Neuronal stem cell (in vitro differentiated cells): Measurements from ENCODE around the gene IQCM.

ENCODE experiments used
- DNase-seq: peaks from one replicate; pipeline ENCODE4 v3.0.0-alpha.2; 2013; ENCODE audit warnings: low spot score
- H2AFZ ChIP-seq: one replicate; pipeline ENCODE4 v1.6.1; 2013; ENCODE audit warnings: mild to moderate bottlenecking, low read length, inconsistent platforms
- H2AK5ac ChIP-seq: 2 replicates; pipeline ENCODE4 v1.6.1; 2013; ENCODE audit warnings: low read depth, mild to moderate bottlenecking, inconsistent platforms, low read length, moderate library complexity, mixed read lengths
- H2BK120ac ChIP-seq: 2 replicates; pipeline ENCODE4 v1.6.1; 2013; ENCODE audit warnings: low read depth, mild to moderate bottlenecking, inconsistent platforms, low read length, moderate library complexity, mixed read lengths
- H2BK12ac ChIP-seq: one replicate; pipeline ENCODE4 v1.6.1; 2013; ENCODE audit warnings: low read length, inconsistent platforms
- H2BK15ac ChIP-seq: 2 replicates; pipeline ENCODE4 v1.6.1; 2013; ENCODE audit warnings: mild to moderate bottlenecking, low read length, inconsistent platforms, mixed read lengths
- H2BK5ac ChIP-seq: one replicate; pipeline ENCODE4 v1.6.1; 2013; ENCODE audit warnings: inconsistent platforms, mild to moderate bottlenecking, low read length, moderate library complexity
- H3K14ac ChIP-seq: one replicate; pipeline ENCODE4 v1.6.1; 2013; ENCODE audit warnings: low read length, inconsistent platforms
- H3K18ac ChIP-seq: 2 replicates; pipeline ENCODE4 v1.6.1; 2013; ENCODE audit warnings: low read length, inconsistent platforms
- H3K23ac ChIP-seq: 2 replicates; pipeline ENCODE4 v1.6.1; 2013; ENCODE audit warnings: low read depth, mild to moderate bottlenecking, mixed read lengths, low read length, inconsistent platforms; ENCODE audit not compliant: poor library complexity
- H3K27ac ChIP-seq: replicated peaks from 3 replicates; pipeline ENCODE4 v1.5.1; 2013; ENCODE audit warnings: low read length, inconsistent platforms
- H3K27me3 ChIP-seq, 3 experiments: 2 replicates each; pipeline ENCODE4 v1.6.1; 2013; ENCODE audit warnings: low read length in 3 of 3, mild to moderate bottlenecking in 2 of 3, inconsistent platforms in 1 of 3, low read depth in 1 of 3, mixed read lengths in 1 of 3, moderate library complexity in 1 of 3; ENCODE audit not compliant: control insufficient read depth in 3 of 3, insufficient read depth in 3 of 3
- H3K36me3 ChIP-seq, 2 donors: replicated peaks in 1 of 2; 2 replicates each; pipeline ENCODE4 v1.6.1; 2013; ENCODE audit warnings: low read length in 2 of 2; ENCODE audit not compliant: control insufficient read depth in 2 of 2, insufficient read depth in 2 of 2
- H3K4ac ChIP-seq: 2 replicates; pipeline ENCODE4 v1.6.1; 2013; ENCODE audit warnings: inconsistent platforms, mild to moderate bottlenecking, low read length, moderate library complexity
- H3K4me1 ChIP-seq, 2 donors: 1 replicate in 1 of 2; 2 replicates in 1 of 2; pipeline ENCODE4 v1.6.1; 2013; ENCODE audit warnings: low read length in 2 of 2, low read depth in 1 of 2; ENCODE audit not compliant: control insufficient read depth in 2 of 2, insufficient read depth in 1 of 2
- H3K4me2 ChIP-seq: one replicate; pipeline ENCODE4 v1.6.1; 2013; ENCODE audit warnings: mild to moderate bottlenecking, low read length, inconsistent platforms; ENCODE audit not compliant: insufficient read depth, poor library complexity, severe bottlenecking
- H3K4me3 ChIP-seq, 2 donors: 2 replicates each; pipeline ENCODE4 v1.5.1; 2013; ENCODE audit warnings: low read length in 2 of 2, mild to moderate bottlenecking in 2 of 2, inconsistent platforms in 1 of 2, moderate library complexity in 1 of 2
- H3K79me1 ChIP-seq: one replicate; pipeline ENCODE4 v1.6.1; 2013; ENCODE audit warnings: low read depth, mild to moderate bottlenecking, inconsistent platforms, low read length, moderate library complexity
- H3K9ac ChIP-seq: one replicate; pipeline ENCODE4 v1.6.1; 2013; ENCODE audit warnings: mild to moderate bottlenecking, low read depth, low read length, inconsistent platforms; ENCODE audit not compliant: poor library complexity
- H3K9me3 ChIP-seq, 2 donors: replicated peaks in 1 of 2; 2 replicates each; pipeline versions ENCODE3 to v1.6.1; 2013; ENCODE audit warnings: low read length in 2 of 2, mild to moderate bottlenecking in 2 of 2, inconsistent platforms in 1 of 2, low read depth in 1 of 2, mixed read lengths in 1 of 2, moderate library complexity in 1 of 2; ENCODE audit not compliant: control insufficient read depth in 2 of 2, insufficient read depth in 1 of 2
- H4K8ac ChIP-seq: one replicate; pipeline ENCODE4 v1.6.1; 2013; ENCODE audit warnings: low read depth, mild to moderate bottlenecking, inconsistent platforms, low read length, moderate library complexity
- H4K91ac ChIP-seq: one replicate; pipeline ENCODE4 v1.6.1; 2013; ENCODE audit warnings: low read length, low read depth, mild to moderate bottlenecking, inconsistent platforms; ENCODE audit not compliant: poor library complexity
- WGBS, 2 donors: extraction: QIAGEN DNeasy Blood & Tissue Kit; methylation state at CpG; one replicate each; pipeline ENCODE4 v1.1.7; 2013; ENCODE audit warnings: missing lambda C conversion rate in 2 of 2, mixed read lengths in 1 of 2; ENCODE audit not compliant: insufficient read length in 2 of 2, insufficient replicate concordance in 1 of 2; ENCODE audit errors: extremely low coverage in 2 of 2; 5-methylcytosine and 5-hydroxymethylcytosine counted together

IQCM gene

DNA sequence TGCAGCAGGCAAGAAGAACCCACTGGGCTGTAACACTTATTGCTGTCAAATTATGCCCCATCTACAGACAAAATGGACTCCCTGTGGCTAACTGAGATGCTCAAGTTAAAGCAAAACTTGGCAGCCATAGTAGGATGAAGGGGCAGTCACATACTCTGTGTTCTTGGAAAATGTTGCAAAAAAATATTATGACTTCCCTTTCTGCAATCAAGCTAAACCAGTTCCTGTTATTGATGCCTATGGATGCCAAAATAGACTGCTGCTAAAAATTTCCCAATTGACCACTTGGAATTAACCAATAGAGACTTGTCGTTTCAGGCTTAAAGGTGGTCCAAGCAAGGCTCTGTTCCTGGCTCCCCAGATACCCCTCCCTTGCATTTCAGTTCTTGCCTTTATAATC lies 49.5 kb downstream of the IQCM start:
- Histone ChIP-seq H3K14ac (no peak overlapping the region), H2AK5ac (no peak overlapping the region), H4K8ac (no peak overlapping the region), H3K4me2 (no peak overlapping the region), H3K36me3 (no peaks in the 10 kb centered on the region), H3K27ac (no peak overlapping the region), H3K4me1 (peaks cover 0 to 6% of the 10 kb centered on the region in 2 donors), H3K23ac (no peak overlapping the region), H2BK5ac (no peak overlapping the region), H3K27me3 (no peaks in the 10 kb centered on the region), H2AFZ (no peak overlapping the region), H2BK15ac (no peak overlapping the region), H3K79me1 (no peaks in the 10 kb centered on the region), H3K4me3 (no peak overlapping the region), H4K91ac (no peak overlapping the region), H2BK120ac (no peak overlapping the region), H3K4ac (no peak overlapping the region), H2BK12ac (no peak overlapping the region), H3K9ac (no peak overlapping the region), H3K18ac (no peak overlapping the region), H3K9me3 (no peaks in the 10 kb centered on the region)
- no peak for DNase-seq
- WGBS, 2 donors, result no CpG with 5 or more reads among the region's 1 CpG

DNA sequence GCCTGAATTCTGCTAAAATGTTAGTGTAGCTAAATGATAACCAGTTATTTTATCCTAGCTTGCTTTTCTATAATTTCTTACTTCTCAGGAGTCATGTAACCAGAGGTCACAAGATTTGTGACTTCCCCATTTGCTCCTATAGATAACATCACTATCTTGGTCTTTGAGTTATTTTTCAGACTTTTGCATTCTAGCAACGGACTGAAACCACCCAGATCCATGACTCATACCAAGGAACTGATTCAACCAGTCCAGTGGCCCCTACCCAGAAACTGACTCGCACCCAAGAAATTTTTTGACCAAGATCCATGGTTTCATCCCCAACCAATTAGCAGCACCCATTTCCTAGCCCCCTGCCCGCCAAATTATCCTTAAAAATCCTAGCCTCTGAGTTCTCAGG lies 50.0 kb downstream of the IQCM start:
- H3K9ac ChIP-seq, result no peak overlapping the region
- no peaks in the 10 kb centered on the region for H3K27me3 ChIP-seq
- no peak overlapping the region for H4K91ac ChIP-seq

DNA sequence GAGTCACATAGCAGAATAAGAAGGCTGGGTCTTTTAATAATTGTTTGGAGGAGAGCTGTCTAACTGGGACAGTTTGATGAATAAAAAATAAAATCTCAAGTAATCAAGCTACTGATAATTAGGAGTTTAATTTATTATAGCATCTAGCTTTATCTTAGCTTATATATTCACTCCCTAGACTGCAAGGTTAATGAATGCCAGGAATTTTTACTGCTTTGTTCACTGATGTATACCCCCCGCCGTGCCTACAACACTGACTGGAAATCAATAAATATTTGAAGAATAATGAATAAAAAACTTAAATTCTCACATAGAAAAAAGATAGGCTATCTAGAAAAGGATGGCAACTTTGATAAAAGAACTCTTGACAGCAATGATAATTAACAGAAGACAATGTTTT lies 59.7 kb downstream of the IQCM start:
- H2AK5ac ChIP-seq, result no peak overlapping the region
- no peak overlapping the region for H3K4ac ChIP-seq
- H2AFZ ChIP-seq, result no peak overlapping the region
- no peak for DNase-seq
- H3K27me3 ChIP-seq, result no peaks in the 10 kb centered on the region
- H3K4me2 ChIP-seq, result no peak overlapping the region
- no peaks in the 10 kb centered on the region for H3K9me3 ChIP-seq
- H2BK15ac ChIP-seq, result no peak overlapping the region
- no peak overlapping the region for H2BK5ac ChIP-seq
- WGBS, 2 donors, result no CpG with 5 or more reads among the region's 2 CpGs
- H4K8ac ChIP-seq, result no peak overlapping the region
- H3K9ac ChIP-seq, result no peak overlapping the region
- no peak overlapping the region for H3K14ac ChIP-seq
- H2BK120ac ChIP-seq, result no peak overlapping the region
- H4K91ac ChIP-seq, result no peak overlapping the region
- no peak overlapping the region for H3K27ac ChIP-seq
- H3K4me1 ChIP-seq, result no peaks in the 10 kb centered on the region
- no peak overlapping the region for H2BK12ac ChIP-seq
- no peaks in the 10 kb centered on the region for H3K36me3 ChIP-seq
- H3K23ac ChIP-seq, result no peak overlapping the region
- no peaks in the 10 kb centered on the region for H3K79me1 ChIP-seq
- H3K4me3 ChIP-seq, result no peak overlapping the region
- no peak overlapping the region for H3K18ac ChIP-seq

More for the DNA sequence above, 50.0 kb downstream of the IQCM start:
- no peak overlapping the region for H3K23ac ChIP-seq
- H2BK12ac ChIP-seq, result no peak overlapping the region
- no peak overlapping the region for H3K4me3 ChIP-seq
- no peak overlapping the region for H2BK120ac ChIP-seq
- no peak overlapping the region for H3K18ac ChIP-seq
- H3K4me1 ChIP-seq, result peaks cover 0 to 6% of the 10 kb centered on the region in 2 donors
- H2BK5ac ChIP-seq, result no peak overlapping the region
- H3K27ac ChIP-seq, result no peak overlapping the region
- no peaks in the 10 kb centered on the region for H3K36me3 ChIP-seq
- no peak overlapping the region for H3K14ac ChIP-seq
- no peak overlapping the region for H2AK5ac ChIP-seq
- H3K4ac ChIP-seq, result no peak overlapping the region
- DNase-seq, result no peak
- no peak overlapping the region for H4K8ac ChIP-seq
- WGBS, 2 donors, result no CpG with 5 or more reads among the region's 3 CpGs
- H3K4me2 ChIP-seq, result no peak overlapping the region
- H3K79me1 ChIP-seq, result no peaks in the 10 kb centered on the region
- no peaks in the 10 kb centered on the region for H3K9me3 ChIP-seq
- H2BK15ac ChIP-seq, result no peak overlapping the region
- H2AFZ ChIP-seq, result no peak overlapping the region

DNA sequence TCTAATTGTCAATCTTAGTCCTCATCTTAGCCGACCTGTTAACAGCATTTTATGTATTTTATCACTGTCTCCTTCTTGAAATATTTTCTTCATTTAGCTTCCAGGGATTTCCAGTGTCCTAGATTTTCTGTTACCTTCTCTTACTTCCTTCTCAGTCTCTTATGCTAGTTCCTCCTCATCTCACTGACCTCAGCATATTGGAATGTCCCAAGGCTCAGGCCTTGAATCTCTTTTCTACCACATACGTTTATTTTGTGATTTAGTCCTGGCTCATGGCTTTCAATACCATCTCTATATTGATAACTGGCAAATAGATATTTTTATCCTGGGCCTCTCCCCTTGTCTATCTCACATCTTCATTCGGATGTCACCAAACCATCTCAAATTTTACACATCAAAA lies 61.1 kb downstream of the IQCM start:
- Histone ChIP-seq H3K4ac (no peak overlapping the region), H3K4me3 (no peak overlapping the region), H2BK15ac (no peak overlapping the region), H3K23ac (no peak overlapping the region), H3K4me2 (no peak overlapping the region), H3K79me1 (no peaks in the 10 kb centered on the region), H3K18ac (no peak overlapping the region), H2AFZ (peak overlapping the region; percentile 23), H2AK5ac (no peak overlapping the region), H3K27ac (no peak overlapping the region), H4K91ac (no peak overlapping the region), H2BK12ac (no peak overlapping the region), H2BK5ac (no peak overlapping the region), H2BK120ac (no peak overlapping the region), H3K14ac (no peak overlapping the region), H3K4me1 (no peaks in the 10 kb centered on the region), H3K9ac (no peak overlapping the region), H3K9me3 (no peaks in the 10 kb centered on the region), H3K27me3 (no peaks in the 10 kb centered on the region), H3K36me3 (no peaks in the 10 kb centered on the region), H4K8ac (no peak overlapping the region)
- no CpG with 5 or more reads among the region's 3 CpGs for WGBS, 2 donors
- no peak for DNase-seq
